B cell (primary cell): Measurements from ENCODE around the gene ISLR2. TPM values are rescaled to one million over a fixed set of nuclear protein-coding genes. Genes with fewer than 3 reads are reported as not detected.

Experiments used
- ATAC-seq: fragments of 200-7000 bp; cut with Tn5 transposase; one replicate; pipeline ENCODE4 v1.10.0; 2021; ENCODE audit warnings: low read depth, mild to moderate bottlenecking, moderate number of reproducible peaks, moderate library complexity
- CTCF ChIA-PET: fragments of 350-600 bp; sonication (Branson Sonifier 250); formaldehyde crosslinking; loops from one replicate; lab custom pipeline; 2021; ENCODE audit warnings: antibody characterized with exemption, inconsistent platforms; lab: Charles Lee
- POLR2A ChIA-PET: fragments of 350-600 bp; sonication (Branson Sonifier 250); formaldehyde crosslinking; loops from one replicate; lab custom pipeline; 2021; ENCODE audit warnings: antibody characterized with exemption; lab: Charles Lee
- DNase-seq: peaks from one replicate; pipeline ENCODE4 v3.0.0; 2013
- H2AFZ ChIP-seq: 2 replicates; pipeline ENCODE4 v1.6.1; 2012; ENCODE audit warnings: mild to moderate bottlenecking, low read depth, low read length; ENCODE audit not compliant: insufficient read depth, poor library complexity, severe bottlenecking
- H3K27ac ChIP-seq, 2 donors: 1 replicate in 1 of 2; 2 replicates in 1 of 2; pipeline ENCODE4 v1.5.1; 2012 to 2013; ENCODE audit warnings: low read length in 2 of 2, mild to moderate bottlenecking in 2 of 2, moderate library complexity in 1 of 2
- H3K27me3 ChIP-seq, 4 experiments: fragments of 200-600 bp in 1 of 4; sonication (generic) in 1 of 4; replicated peaks in 1 of 4; 1 replicate in 2 of 4; 2 replicates in 2 of 4; pipeline versions ENCODE4 v1.6.1 to v1.7.0; 2013 to 2016; ENCODE audit warnings: low read length in 3 of 4, mild to moderate bottlenecking in 2 of 4, mixed read lengths in 1 of 4, moderate library complexity in 1 of 4; ENCODE audit not compliant: insufficient read depth in 4 of 4, control insufficient read depth in 3 of 4; ENCODE audit errors: control extremely low read depth in 1 of 4
- H3K36me3 ChIP-seq, 2 experiments: replicated peaks in 1 of 2; 1 replicate in 1 of 2; 2 replicates in 1 of 2; pipeline versions ENCODE4 v1.6.1 to v1.7.1; 2013; ENCODE audit warnings: low read length in 1 of 2; ENCODE audit not compliant: insufficient read depth in 2 of 2, control insufficient read depth in 1 of 2; ENCODE audit errors: control extremely low read depth in 1 of 2, extremely low read depth in 1 of 2
- H3K4me1 ChIP-seq, 2 donors: fragments of 200-600 bp in 1 of 2; sonication (generic) in 1 of 2; 1 replicate in 1 of 2; 2 replicates in 1 of 2; pipeline versions ENCODE4 v1.5.1 to v1.6.1; 2013 to 2017; ENCODE audit warnings: low read length in 2 of 2; ENCODE audit not compliant: control insufficient read depth in 2 of 2, insufficient read depth in 2 of 2
- H3K4me2 ChIP-seq: replicated peaks from 2 replicates; pipeline ENCODE3; 2012; ENCODE audit warnings: mild to moderate bottlenecking, low read depth, low read length; ENCODE audit not compliant: poor library complexity, severe bottlenecking
- H3K4me3 ChIP-seq, 5 experiments: fragments of 200-600 bp in 1 of 5; sonication (generic) in 1 of 5; 1 replicate in 3 of 5; 2 replicates in 2 of 5; pipeline versions ENCODE4 v1.5.1 to v1.7.0; 2011 to 2016; ENCODE audit warnings: low read length in 4 of 5, mild to moderate bottlenecking in 4 of 5, low read depth in 2 of 5, control low read depth in 1 of 5, moderate library complexity in 1 of 5; ENCODE audit not compliant: insufficient read depth in 1 of 5; ENCODE audit errors: control extremely low read depth in 1 of 5, extremely low read depth in 1 of 5
- H3K79me2 ChIP-seq: fragments of 200-600 bp; sonication (generic); one replicate; pipeline ENCODE4 v1.6.0; 2016; ENCODE audit warnings: low read length; ENCODE audit not compliant: control insufficient read depth, insufficient read depth
- H3K9ac ChIP-seq: fragments of 200-600 bp; sonication (generic); 2 replicates; pipeline ENCODE4 v1.6.1; 2017; ENCODE audit warnings: mild to moderate bottlenecking, low read length, moderate library complexity
- H3K9me3 ChIP-seq, 3 donors: one replicate each; pipeline versions ENCODE4 v1.6.1 to v1.7.1; 2013; ENCODE audit warnings: low read length in 2 of 3; ENCODE audit not compliant: control insufficient read depth in 2 of 3, insufficient read depth in 1 of 3; ENCODE audit errors: control extremely low read depth in 1 of 3
- H4K20me1 ChIP-seq: 2 replicates; pipeline ENCODE4 v1.6.0; 2012; ENCODE audit warnings: mild to moderate bottlenecking, low read length; ENCODE audit not compliant: insufficient read depth, control insufficient read depth, poor library complexity, severe bottlenecking
- H3K27ac Mint-ChIP-seq: one replicate; pipeline ENCODE4 v1.8.0; 2021; ENCODE audit warnings: mixed read lengths
- H3K27me3 Mint-ChIP-seq: one replicate; pipeline ENCODE4 v1.8.0; 2021; ENCODE audit warnings: mixed read lengths
- H3K4me1 Mint-ChIP-seq: one replicate; pipeline ENCODE4 v1.8.0; 2021; ENCODE audit warnings: mixed read lengths
- H3K4me3 Mint-ChIP-seq: one replicate; pipeline ENCODE4 v1.8.0; 2021; ENCODE audit warnings: mixed read lengths
- H3K9me3 Mint-ChIP-seq: one replicate; pipeline ENCODE4 v1.8.0; 2022; ENCODE audit warnings: mixed read lengths; ENCODE audit not compliant: insufficient read depth
- EZH2 ChIP-seq: IDR thresholded peaks from 2 replicates; pipeline ENCODE4 v1.6.1; 2012; ENCODE audit warnings: borderline replicate concordance, low read depth, mild to moderate bottlenecking, moderate library complexity, low read length; ENCODE audit not compliant: insufficient read depth, poor library complexity, severe bottlenecking
- WGBS: methylation state at CpG from one replicate; pipeline ENCODE4 v1.1.5; 2013; ENCODE audit warnings: missing lambda C conversion rate; ENCODE audit not compliant: insufficient coverage; 5-methylcytosine and 5-hydroxymethylcytosine counted together
- intact Hi-C: fragments of 100-400 bp; cut with micrococcal nuclease; formaldehyde crosslinking; loops from one replicate; pipeline ENCODE4 v1.10.0; 2022
- polyA plus RNA-seq: library from polyadenylated mRNA; depleted of rRNA; stranded (reverse); fragments of >200 nt; gene quantifications from 2 replicates; pipeline ENCODE4 v1.2.3, GENCODE V29; 2012
- total RNA-seq, 2 donors: library from RNA; stranded (reverse); fragments of 120-200 nt in 1 of 2; gene quantifications; 1 replicate in 1 of 2; 2 replicates in 1 of 2; pipeline versions ENCODE4 v1.2.3 to v1.2.4, GENCODE V29; 2013 to 2022
- TF ChIP-seq, protein P1 (sequence below): fragments of 200-600 bp; IDR thresholded peaks from one replicate; pipeline ENCODE4 v1.8.0; 2022; ENCODE audit warnings: antibody characterized with exemption, mild to moderate bottlenecking

The ISLR2 gene
- total and polyA plus RNA-seq, 2 donors (not counting 1 experiment from before 2014, with no cell fraction given) = not detected

DNA sequence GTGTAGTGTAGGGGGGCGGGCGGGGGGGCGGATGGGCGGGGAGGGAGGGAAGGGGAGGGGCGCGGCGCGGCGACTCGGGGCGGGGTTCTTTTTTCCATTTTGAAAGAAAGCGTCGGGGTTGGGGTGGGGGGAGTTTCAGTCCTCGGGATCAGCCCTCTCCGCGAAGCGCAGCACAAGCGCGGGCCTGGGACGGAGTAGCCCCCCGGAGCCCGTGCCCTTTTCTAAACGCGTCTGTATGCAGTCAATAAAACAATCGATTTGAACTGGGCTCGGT is 6.1 kb downstream of the ISLR2 start:
- TF ChIP-seq, protein P1, sequence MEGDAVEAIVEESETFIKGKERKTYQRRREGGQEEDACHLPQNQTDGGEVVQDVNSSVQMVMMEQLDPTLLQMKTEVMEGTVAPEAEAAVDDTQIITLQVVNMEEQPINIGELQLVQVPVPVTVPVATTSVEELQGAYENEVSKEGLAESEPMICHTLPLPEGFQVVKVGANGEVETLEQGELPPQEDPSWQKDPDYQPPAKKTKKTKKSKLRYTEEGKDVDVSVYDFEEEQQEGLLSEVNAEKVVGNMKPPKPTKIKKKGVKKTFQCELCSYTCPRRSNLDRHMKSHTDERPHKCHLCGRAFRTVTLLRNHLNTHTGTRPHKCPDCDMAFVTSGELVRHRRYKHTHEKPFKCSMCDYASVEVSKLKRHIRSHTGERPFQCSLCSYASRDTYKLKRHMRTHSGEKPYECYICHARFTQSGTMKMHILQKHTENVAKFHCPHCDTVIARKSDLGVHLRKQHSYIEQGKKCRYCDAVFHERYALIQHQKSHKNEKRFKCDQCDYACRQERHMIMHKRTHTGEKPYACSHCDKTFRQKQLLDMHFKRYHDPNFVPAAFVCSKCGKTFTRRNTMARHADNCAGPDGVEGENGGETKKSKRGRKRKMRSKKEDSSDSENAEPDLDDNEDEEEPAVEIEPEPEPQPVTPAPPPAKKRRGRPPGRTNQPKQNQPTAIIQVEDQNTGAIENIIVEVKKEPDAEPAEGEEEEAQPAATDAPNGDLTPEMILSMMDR = no peak
- no peak for TF ChIP-seq EZH2
- Mint-ChIP-seq H3K27me3 (peaks cover 70% of the 10 kb centered on the region), H3K4me3 (peak overlapping the region; percentile 79), H3K9me3 (no peaks in the 10 kb centered on the region), H3K27ac (no peak overlapping the region), H3K4me1 (peaks cover 35% of the 10 kb centered on the region)
- Histone ChIP-seq H3K27ac (no peak overlapping the region), H3K4me3 (peak overlapping the region in 4 of 5 experiments; percentile 2 to 56 (median 44)), H4K20me1 (no peaks in the 10 kb centered on the region), H2AFZ (peak overlapping the region; percentile 11), H3K4me1 (peaks cover 48 to 49% of the 10 kb centered on the region in 2 donors), H3K9me3 (peaks cover 0 to 46% (median 12%) of the 10 kb centered on the region in 3 donors), H3K4me2 (peak overlapping the region; percentile 89), H3K36me3 (no peaks in the 10 kb centered on the region), H3K79me2 (no peaks in the 10 kb centered on the region), H3K27me3 (peaks cover 0 to 71% (median 47%) of the 10 kb centered on the region in 4 experiments), H3K9ac (peak overlapping the region; percentile 33)
- peak; percentile 29 for DNase-seq
- no peak for ATAC-seq
- POLR2A ChIA-PET = no interaction called here
- WGBS = under 1% methylated on average over 15 of the region's 26 CpGs
- CTCF ChIA-PET = no interaction called here
- intact Hi-C loops = loop anchor here (1.0 kb wide), 1 partner anchor 9 kb away; no protein-coding TSS in a partner anchor

DNA sequence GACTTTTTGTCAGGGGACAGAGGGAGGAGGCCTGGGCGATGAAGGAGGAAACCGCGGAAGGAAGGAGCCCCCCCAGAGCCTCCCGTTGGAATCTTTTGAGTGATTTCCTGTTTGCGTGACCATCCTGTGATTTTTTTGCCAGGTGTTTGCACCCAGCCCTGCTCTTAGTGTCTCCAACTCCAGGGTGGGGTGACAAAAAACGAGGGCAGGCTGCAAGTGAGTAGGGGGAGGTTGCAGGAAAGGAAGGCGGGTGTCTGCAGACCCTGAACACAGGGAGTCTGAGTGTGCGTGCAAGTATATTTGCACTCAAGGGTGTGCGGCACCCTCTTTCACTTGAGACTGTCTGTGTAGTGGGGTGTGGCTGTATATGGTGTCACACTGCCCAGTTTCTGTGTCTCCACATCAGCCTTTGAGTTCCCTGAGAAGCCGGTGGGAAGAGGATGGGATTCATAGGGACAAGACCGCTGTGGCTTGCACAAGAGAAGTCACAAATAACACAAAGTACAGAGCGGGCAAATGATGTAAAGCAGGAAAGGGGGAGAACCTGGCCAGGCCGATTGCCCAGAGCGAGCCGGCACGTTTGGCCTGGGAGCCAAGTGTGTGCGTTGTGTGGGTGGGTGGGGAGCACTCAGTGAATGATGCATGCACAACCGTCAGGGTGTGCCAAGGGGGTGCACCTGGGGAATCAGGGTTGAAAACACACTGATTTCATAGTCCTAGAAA is 6.6 kb downstream of the ISLR2 start:
- H3K27ac Mint-ChIP-seq = peak overlapping the region; percentile 4

More for the DNA sequence above, 6.6 kb downstream of the ISLR2 start:
- H3K27me3 Mint-ChIP-seq = peaks cover 65% of the 10 kb centered on the region
- H3K4me2 ChIP-seq = peak overlapping the region; percentile 89
- ChIA-PET CTCF (no interaction called here), POLR2A (no interaction called here)
- peak overlapping the region; percentile 11 for H2AFZ ChIP-seq
- peak overlapping the region; percentile 79 for H3K4me3 Mint-ChIP-seq
- TF ChIP-seq, protein P1 = no peak
- TF ChIP-seq EZH2 = no peak
- peak; percentile 33 for DNase-seq
- peaks cover 0 to 41% (median 12%) of the 10 kb centered on the region in 3 donors for H3K9me3 ChIP-seq
- WGBS = 10% methylated on average over 18 of the region's 18 CpGs
- H3K27me3 ChIP-seq = peaks cover 0 to 66% (median 42%) of the 10 kb centered on the region in 4 experiments
- H3K9ac ChIP-seq = peak overlapping the region; percentile 33
- H3K4me3 ChIP-seq = peak overlapping the region in 4 of 5 experiments; percentile 2 to 56 (median 44)
- H4K20me1 ChIP-seq = no peaks in the 10 kb centered on the region
- intact Hi-C loops = loop anchor here (1.0 kb wide), 1 partner anchor 10 kb away; no protein-coding TSS in a partner anchor
- H3K4me1 ChIP-seq = peaks cover 48 to 49% of the 10 kb centered on the region in 2 donors
- no peaks in the 10 kb centered on the region for H3K36me3 ChIP-seq
- no peak for ATAC-seq
- H3K9me3 Mint-ChIP-seq = no peaks in the 10 kb centered on the region
- peaks cover 32% of the 10 kb centered on the region for H3K4me1 Mint-ChIP-seq
- H3K79me2 ChIP-seq = no peaks in the 10 kb centered on the region
- no peak overlapping the region for H3K27ac ChIP-seq
